Umbilical cord (tissue), 2 donors: ENCODE measurements around the gene ZNF688. TPM values are rescaled to one million over a fixed set of nuclear protein-coding genes. Genes with fewer than 3 reads are reported as not detected.
A peak's percentile ranks its signal among the peaks of the same experiment; 100 is the strongest.
"Not testable (repeated sequence)": the region's sequence is repeated elsewhere in the genome, so short reads cannot be mapped to it uniquely, and the experiment has no call there.

ENCODE experiments used
- DNase-seq: peaks from one replicate; pipeline ENCODE4 v3.0.0-alpha.2; 2015; ENCODE audit warnings: low spot score
- total RNA-seq: library from RNA; depleted of rRNA; stranded (reverse); fragments of >200 nt; gene quantifications from one replicate; pipeline ENCODE4 v1.2.3, GENCODE V29; 2014; ENCODE audit warnings: low replicate concordance; ENCODE audit not compliant: insufficient read depth

Gene ZNF688
- total RNA-seq, 1 donor from 2014 or later, result 5.1 TPM

DNA sequence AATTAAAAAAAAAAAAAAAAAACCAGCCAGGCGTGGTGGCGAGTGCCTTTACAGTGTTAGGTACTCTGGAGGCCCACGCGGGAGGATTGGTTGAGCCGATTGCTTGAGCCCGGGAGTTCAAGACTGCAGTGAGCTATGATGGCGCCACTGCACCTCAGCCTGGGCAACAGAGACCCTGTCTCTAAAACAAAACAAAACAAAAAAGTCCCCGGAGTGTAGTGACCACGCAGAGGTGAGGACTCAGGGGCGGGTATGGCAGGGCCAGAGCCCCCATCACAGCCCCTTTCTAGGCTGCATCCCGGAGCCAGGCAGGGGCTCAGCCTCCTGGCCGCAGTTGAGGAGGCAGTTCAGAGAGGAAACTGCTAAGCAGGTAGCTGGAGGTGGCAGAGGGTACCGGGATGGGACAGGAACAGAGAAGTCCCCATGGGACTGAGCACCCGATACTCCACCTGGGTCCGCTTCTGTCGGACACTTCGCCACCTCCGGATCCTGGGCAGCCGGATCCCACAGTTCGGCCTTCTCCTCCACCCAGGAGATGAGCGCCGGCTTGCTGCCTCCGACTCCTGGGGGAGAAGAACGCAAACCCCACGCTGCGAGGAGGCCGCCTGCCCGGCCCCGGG, 37.7 kb downstream of the ZNF688 start:
- no peak for DNase-seq

- no peak for DNase-seq
Measured at GRCh38 chr16:30533146-30533522, 38.4 kb downstream of the ZNF688 start.

DNA sequence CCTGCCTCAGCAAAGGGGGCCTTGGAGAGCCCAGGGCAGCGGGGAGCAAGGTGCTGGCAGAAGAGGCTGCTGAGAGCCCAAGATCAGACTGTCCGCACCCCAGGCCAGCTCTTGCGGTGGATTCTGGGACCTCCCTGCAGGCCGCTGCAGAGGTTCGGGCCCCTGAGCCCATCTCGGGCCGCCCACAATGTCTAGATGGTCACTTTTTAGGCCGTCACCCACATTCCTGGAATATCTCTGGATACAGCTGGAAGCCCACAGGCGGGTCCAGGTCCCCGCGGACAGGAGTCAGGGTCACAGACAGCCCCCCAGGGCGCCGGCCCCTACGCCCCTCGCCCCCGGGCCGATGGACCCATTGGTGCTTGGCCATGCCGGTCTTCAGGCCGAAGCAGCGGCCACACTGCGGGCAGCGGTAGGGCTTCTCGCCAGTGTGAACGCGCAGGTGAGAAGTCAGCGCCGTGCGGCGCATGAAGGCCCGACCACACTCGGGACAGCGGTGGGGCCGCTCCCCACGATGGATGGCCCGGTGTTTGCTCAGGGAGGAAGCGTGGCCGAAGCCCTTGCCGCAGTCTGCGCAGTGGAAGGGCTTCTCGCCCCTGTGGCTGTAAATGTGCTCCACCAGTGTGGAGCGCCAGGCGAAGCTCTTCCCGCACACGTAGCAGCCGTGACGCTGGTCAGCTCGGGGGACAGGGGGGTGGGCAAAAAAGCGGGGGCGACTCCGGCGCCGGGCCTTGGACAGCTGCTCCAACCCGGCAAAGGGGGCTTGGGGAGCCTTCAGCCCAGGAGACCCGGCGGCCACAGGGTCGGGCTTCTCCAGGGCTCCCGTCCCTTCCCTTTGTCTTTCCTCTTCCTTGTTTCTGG, 39.0 kb downstream of the ZNF688 start:
- no peak for DNase-seq

DNA sequence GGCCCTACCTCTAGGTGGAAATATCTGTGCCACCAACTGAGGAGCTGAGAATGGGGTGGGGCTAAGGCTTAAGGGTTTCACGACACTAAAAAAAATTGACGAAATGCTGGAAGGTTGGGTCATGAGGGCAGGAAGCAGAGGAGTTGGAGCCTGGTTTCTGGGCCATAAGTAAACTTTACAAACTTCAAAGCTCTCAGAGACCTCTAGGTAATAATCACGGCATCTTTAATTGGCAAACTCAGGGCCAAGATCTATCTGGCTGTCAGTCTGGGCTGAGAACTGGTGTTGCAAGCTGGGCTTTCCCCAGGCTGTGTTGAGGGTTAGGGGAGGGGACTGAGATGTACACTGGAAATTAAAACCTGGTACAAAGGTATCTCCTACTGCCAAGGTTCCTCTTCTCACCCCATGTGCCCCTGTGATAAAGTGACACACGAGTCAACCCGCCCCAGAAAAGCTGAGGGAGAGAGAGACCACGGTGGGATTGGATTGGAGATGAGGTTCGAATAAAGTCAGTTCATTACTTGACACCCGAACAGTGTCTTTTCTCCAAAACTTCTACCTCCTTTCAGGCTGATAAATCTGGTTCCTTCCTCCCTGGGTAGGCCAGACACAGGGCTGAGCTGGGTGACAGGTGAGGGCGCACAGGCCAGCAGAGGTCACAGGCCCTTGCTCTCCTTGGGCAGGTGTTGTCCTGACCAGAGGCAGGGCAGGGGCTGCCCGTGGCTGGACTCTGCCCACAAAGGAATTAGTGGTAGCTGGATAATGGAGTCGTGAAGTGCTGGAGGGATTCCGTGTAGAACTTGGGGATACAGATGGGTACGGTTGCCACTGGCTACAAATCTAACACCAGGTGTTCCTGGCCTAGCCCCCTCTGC, 41.1 kb downstream of the ZNF688 start:
- no peak for DNase-seq

DNA sequence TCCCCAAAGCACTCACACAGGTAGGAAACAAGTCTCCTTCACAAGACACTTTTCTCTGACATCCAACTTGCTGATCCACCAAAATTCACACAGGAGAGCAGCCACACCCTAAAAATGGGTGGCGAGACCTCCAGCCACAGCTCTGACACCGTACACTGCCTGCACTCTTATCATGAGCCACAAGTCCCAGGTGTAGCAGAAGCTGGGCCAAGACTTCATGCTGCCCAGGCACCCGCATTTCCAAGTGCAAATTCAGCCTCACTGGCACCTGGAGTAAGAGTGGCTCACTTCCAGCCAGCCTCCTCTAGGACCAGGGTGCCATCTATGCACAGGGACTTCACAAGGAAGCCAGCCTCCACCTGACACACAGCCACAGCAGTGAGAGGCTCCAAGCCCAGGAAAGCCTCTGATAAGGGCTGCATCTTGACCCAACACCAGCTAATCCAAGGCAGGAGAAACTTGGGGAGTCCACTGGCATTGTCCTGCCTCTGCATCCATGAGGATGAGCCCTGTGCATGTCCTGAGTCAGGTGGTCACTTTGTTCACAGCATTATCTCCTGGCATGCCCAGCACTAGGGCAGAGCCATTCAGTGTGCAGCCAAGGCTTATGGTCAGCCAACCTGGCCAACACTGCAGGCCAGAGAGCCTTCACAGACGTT, 42.6 kb downstream of the ZNF688 start:
- no peak for DNase-seq

- peak; percentile 89 for DNase-seq
Measured at GRCh38 chr16:30527635-30528178, 43.8 kb downstream of the ZNF688 start.

DNA sequence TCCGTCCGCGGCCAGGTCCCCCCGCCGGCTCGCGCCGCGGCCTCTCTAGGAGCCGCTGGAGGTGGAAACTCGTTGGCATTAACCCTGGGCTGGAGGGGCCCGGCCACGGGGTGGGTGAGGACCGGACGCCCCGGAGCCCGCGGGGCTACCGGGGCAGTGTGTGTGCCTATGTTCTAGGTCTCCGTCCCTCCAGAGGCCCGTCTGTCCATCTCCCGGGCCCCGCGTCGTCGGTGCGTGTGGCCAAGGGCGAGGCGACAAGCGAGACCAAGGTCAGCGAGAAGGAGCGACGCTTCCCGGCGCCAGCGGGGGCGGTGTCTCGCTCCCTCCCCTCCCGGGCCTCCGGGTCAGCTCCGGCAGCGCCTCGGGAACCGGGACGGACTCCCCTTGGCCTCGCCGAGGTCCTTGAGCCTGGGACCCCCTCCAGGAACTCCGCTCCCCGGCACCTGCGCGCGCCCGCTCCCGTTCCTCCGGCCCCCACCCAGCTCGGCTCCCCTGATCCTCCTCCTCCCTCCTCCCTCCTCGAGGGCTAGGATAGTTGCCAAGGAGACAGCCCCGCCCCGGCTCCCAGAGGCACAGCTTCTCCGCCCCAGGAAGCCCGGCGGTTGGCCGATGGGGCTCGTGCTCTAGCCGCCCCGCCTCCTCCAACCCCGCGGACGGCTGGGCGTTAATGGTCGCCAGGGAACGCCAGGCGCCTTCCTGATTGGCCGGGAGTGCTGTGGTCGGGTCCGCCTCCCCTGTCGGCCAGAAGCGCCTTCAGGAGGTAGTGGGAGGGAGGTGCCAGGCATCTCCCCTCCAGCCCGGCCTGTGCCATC, 44.5 kb downstream of the ZNF688 start:
- peak; percentile 99 for DNase-seq

DNA sequence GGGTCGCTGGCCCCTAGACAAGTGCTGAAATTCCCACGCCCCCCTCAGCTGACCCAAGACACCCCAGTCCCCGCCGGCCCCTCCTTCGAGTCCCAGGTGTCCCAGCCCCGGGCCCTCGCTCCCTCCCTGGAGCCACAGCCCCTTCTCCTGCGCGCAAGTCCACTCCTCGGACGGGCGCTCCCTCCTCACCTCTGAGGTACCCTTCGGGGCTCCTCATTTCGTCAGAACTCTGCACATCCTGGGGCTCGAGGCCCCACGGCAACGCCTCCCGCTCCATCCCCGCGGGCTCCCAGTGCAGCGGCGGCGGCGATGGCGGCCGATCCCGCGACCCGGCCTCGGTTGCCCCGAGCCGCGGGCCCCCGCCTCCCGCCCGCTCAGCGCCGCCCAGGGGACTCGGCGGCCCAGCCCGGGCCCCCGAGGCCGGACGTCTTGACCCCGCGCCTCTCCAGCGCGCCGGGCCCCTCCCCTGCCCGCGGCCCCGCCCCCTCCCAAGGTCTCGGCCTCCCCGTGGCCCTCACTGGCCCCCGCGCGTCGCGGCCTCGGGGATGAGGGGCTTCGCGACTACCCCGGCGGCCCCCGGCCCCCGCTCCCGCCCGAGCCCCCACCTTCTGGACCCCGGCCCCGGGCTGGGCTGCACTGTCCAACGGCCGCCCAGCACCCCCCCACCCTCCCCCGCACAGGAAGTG, 45.2 kb downstream of the ZNF688 start, which contains the start of gene ZNF768:
Gene ZNF768, minus strand, starts transcription at position 430 of the 686 bp plus-strand sequence. Its CDS starts 153 bp downstream, at position 277.
- DNase-seq, result peak; percentile 31

DNA sequence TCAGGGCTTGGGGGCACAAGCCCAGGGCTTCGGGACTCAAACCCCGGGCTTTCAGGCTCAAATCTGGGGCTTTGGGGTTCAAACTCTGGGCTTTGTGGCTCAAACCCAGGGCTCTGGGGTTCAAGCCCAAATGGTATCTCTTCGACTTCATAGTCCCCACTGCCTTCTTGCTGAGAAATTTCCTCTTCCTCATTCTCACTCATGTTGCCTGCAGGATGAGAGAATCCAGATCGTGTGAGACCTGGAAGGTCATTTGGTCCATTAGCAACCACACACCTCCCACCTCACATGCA, 45.7 kb downstream of the ZNF688 start:
- no peak for DNase-seq

GRCh38 chr16:30524575-30525568, 46.6 kb downstream of the ZNF688 start:
- no peak for DNase-seq

GRCh38 chr16:30523768-30524574, 47.5 kb downstream of the ZNF688 start:
- no peak for DNase-seq

GRCh38 chr16:30522702-30523463, 48.6 kb downstream of the ZNF688 start:
- DNase-seq, result not testable (repeated sequence)

GRCh38 chr16:30521873-30522641, 49.5 kb downstream of the ZNF688 start:
- DNase-seq, result no peak

GRCh38 chr16:30521476-30521872, 50.0 kb downstream of the ZNF688 start:
- no peak for DNase-seq
